Caki2 (cell line): ENCODE measurements around the gene IL4I1. TPM values are rescaled to one million over a fixed set of nuclear protein-coding genes. Genes with fewer than 3 reads are reported as not detected.

Experiments
- DNase-seq: peaks from one replicate; pipeline ENCODE4 v3.0.0-alpha.2; 2015; ENCODE audit warnings: low read depth
- in situ Hi-C: cut with HindIII; loops from 2 replicates; pipeline ENCODE4 v1.10.0; 2016; ENCODE audit warnings: low sequenced_read_pairs, low pct_unique_long_range_greater_than_20kb, mixed read lengths
- total RNA-seq: library from RNA; depleted of rRNA; stranded (reverse); fragments of >200 nt; shearing (Covaris generic); gene quantifications from 2 replicates; pipeline ENCODE4 v1.2.3, GENCODE V29; 2014; ENCODE audit warnings: low replicate concordance

Gene IL4I1
- total RNA-seq, 1 experiment from 2014 or later, result 8.9 TPM

- no peak for DNase-seq
- in situ Hi-C loops, result no loop called here
Observed at GRCh38 chr19:49873834-49874233, 22.9 kb downstream of the IL4I1 start.

GRCh38 chr19:49873129-49873521 is 23.6 kb downstream of the IL4I1 start:
- in situ Hi-C loops, result no loop called here
- DNase-seq, result no peak

GRCh38 chr19:49872245-49873128 is 24.2 kb downstream of the IL4I1 start:
- in situ Hi-C loops, result no loop called here
- no peak for DNase-seq

GRCh38 chr19:49871349-49871985 is 25.2 kb downstream of the IL4I1 start:
- no peak for DNase-seq
- in situ Hi-C loops, result no loop called here

- no peak for DNase-seq
- in situ Hi-C loops, result no loop called here
Observed at GRCh38 chr19:49870309-49870901, 26.3 kb downstream of the IL4I1 start.

- in situ Hi-C loops, result no loop called here
- peak; percentile 100 for DNase-seq
Observed at GRCh38 chr19:49869484-49870308, 27.0 kb downstream of the IL4I1 start.

- in situ Hi-C loops, result no loop called here
- no peak for DNase-seq
Observed at GRCh38 chr19:49869009-49869483, 27.6 kb downstream of the IL4I1 start.

GRCh38 chr19:49866933-49867782 is 29.5 kb downstream of the IL4I1 start, which contains the start of gene PNKP:
Gene PNKP (minus strand): TSS chr19:49867576. CDS start chr19:49867204, 372 bp downstream.
- in situ Hi-C loops, result no loop called here
- DNase-seq, result peak; percentile 98

- in situ Hi-C loops, result no loop called here
- DNase-seq, result no peak
Observed at GRCh38 chr19:49864890-49865289, 31.8 kb downstream of the IL4I1 start.

GRCh38 chr19:49863935-49864320 is 32.8 kb downstream of the IL4I1 start:
- DNase-seq, result no peak
- in situ Hi-C loops, result no loop called here

- in situ Hi-C loops, result no loop called here
- no peak for DNase-seq
Observed at GRCh38 chr19:49863254-49863934, 33.3 kb downstream of the IL4I1 start.

GRCh38 chr19:49862391-49863253 is 34.1 kb downstream of the IL4I1 start:
- in situ Hi-C loops, result no loop called here
- DNase-seq, result no peak

GRCh38 chr19:49861541-49862378 is 34.9 kb downstream of the IL4I1 start:
- no peak for DNase-seq
- in situ Hi-C loops, result no loop called here

- DNase-seq, result no peak
- in situ Hi-C loops, result no loop called here
Observed at GRCh38 chr19:49861107-49861506, 35.6 kb downstream of the IL4I1 start.

GRCh38 chr19:49860336-49861102 is 36.2 kb downstream of the IL4I1 start:
- DNase-seq, result no peak
- in situ Hi-C loops, result no loop called here
